ENCODE results near the gene KBTBD4.

The KBTBD4 gene

DNA sequence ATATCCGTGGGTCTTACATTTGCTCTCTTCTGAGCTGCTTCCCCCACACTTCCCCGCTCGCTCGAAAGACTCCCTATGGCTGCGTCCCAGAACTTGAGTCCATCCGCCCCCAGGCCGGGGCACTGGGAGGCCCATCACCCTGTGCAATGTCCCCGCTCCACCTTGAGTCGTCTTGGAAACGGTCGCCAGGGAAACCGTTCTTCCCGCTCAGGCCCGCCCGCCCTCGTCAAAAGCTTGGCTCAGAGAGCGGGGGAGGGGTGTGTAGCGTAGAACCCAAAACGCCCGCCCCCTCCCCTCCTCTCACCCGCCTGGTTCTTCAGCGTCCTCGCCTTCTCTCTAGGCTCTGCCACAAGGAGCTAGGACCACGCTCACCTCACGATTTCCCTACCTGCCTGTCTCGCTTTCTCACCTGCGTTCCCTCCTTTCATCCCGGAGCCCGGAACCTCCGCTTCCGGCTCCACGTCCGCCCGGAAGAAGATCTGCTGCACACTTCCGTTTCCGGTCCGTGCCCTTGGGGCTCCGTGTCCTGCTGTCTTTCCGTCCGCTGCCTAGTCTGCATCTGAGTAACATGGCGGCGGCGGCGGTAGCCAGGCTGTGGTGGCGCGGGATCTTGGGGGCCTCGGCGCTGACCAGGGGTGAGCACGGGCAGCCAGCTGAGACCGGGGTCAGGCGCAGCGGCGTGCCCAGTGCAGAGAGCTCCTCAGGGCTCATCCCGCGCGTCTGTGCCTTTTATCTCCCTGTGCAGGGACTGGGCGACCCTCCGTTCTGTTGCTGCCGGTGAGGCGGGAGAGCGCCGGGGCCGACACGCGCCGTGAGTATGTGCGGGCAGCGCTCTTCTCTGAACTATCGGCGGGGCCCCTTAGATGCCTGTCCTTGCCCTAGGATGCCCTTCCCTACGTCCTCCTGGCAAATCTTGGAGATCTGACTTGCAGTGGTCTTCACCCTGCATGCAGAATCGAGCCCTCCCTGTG, at the start of gene KBTBD4, which contains the start of gene NDUFS3:
Gene KBTBD4 (minus strand): TSS at position 447 of the 971 bp plus-strand sequence. CDS start 19 bp downstream, at position 428.
Gene NDUFS3 (plus strand): TSS at position 551 of the 971 bp plus-strand sequence. CDS start 18 bp downstream, at position 569.
- FAIRE-seq: no peak

DNA sequence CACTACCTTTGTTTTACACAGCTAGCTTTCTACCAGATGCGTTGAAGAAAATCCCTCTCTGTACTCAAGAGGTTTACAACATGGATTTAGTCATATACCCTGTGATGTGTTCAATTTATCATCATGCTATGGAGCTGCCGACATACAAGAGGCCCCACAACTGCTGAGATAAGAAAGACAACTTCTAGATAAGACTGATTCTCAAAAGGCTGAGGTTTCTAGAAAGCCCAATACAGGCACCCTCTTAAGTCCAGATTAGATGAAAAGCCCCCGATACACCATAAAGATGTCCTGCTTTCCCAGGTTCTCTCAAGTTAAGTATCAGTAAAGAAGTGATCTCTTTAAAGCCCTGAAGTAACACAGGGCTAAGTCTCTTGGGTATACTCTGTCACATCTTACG, 49.3 kb upstream of the KBTBD4 start:
- no peak for FAIRE-seq

DNA sequence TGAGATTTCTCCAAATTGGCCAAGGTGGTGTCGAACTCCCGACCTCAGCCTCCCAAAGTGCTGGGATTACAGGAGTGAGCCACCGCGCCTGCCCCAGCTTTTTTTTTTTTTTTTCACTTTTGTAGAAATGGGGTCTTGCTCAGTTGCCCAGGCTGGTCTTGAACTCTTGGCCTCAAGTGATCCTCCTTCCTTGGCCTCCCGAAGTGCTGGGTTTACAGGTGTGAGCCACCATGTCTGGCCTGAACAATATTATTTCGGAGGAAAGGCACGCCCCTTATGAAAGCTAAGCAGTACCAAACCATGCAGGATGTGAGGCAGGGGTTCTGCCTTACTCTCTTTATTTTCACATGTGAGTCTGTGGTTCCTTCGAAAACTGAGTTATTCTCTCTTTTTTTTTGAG, 47.5 kb upstream of the KBTBD4 start:
- no peak for FAIRE-seq

DNA sequence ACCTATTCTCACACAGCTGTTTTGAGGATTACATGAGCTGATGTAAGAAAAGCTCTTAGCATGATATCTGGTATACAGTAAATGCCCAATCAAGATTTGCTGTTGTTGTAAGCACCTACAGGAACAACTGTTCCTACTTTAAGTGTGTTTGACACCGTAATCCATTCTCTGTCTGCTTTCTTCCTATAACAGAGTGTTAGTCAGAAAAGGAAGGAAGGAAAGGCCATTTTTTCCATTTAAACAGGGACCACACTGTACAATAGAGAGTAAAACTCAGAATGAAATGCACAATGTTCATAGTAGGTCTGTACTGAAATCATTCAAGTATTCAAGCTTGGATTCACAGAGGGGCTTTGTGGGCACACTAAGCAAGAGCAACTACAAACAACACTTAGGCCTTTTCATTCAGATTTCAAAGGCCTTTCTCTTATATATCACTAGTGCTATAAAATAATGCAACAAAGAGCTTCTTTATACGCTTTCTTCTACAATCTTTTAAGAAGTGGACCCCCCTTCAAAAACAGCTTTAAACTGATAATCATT, 42.1 kb upstream of the KBTBD4 start:
- no peak for FAIRE-seq

DNA sequence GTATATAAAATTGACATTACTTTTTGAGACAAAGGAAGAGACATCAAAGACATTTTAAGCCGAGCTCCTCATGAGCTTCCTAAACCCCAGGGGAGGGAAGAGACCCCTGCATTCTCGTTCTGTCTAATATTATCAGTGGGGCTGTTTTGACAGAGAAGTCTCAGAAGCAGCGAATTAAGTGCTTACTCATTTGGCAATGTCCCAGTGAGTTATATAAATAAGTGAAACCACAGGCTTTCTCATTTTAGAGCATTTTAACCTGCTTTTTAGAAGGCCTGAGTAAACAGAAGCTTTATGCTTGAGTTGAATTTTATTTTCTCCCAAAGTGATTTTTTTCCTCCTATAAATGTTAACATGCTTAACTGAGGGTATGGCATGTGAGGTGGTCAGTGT, 38.6 kb upstream of the KBTBD4 start:
- FAIRE-seq: no peak

DNA sequence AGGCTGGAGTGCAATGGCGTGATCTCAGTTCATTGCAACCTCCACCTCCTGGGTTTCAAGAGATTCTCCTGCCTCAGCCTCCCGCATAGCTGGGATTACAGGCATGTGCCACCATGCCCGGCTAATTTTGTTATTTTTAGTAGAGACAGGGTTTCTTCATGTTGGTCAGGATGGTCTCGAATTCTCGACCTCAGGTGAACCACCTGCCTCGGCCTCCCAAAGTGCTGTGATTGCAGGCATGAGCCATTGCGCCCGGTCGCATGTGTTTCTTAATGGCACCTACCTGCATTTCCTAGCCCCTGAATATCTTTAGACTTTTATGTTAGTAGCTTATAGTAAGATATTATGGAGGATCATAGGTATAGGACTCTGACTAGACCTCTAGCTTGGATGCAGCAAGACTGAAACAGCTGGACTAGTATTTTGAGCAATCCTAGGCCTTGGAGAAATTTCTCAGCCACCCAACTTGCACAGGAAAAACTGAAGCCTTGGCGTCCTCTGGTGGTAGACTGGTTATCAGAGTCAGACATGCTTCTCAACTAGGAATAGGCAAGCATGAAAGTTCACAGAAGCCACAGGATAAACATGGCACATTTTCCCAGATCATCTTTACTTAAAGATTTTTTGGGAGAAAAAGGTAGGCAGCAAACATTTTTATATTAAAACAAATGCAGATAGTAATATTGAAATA, 38.1 kb upstream of the KBTBD4 start:
- peak; percentile 90 for FAIRE-seq

DNA sequence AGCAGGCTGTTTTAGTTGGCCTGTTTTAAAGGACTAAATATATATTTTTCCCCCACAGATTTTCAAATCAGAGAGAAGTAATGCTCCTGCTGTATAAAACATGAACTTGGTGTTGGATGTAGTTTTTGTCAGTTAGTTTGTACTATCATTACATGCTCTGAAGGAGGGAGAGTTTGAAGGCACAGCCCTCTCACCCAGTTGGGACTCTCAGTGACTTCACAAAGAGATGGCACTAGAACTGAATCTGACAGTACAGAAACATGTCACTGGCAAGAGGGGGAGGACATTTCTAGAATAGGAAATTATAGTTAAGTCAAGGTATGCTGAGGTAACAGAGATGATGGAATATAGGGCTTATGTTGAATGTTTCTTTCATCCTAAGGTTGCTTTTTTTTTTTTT, 36.5 kb upstream of the KBTBD4 start:
- FAIRE-seq: no peak

DNA sequence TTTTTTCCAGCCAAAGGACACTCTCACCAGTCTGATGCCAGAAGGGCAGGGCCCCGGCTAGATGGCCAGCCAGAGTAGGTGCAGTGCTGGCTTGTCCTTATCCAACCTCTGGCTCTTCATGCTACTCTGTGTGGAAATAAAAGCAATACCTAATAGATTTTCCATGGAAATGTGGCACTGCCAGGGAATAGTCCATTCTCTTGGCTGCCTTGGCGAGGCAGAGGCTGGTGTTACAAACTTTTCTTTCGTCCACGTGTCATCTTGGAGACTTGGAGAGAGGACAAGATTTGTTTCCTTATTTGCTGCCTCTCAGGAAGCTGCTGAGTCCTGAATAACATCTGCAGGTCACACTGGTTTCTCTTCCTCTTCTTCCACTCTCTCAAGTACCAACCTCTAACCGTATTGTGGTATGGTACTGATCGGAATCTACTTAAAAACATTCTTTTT, 32.6 kb upstream of the KBTBD4 start:
- FAIRE-seq: no peak

DNA sequence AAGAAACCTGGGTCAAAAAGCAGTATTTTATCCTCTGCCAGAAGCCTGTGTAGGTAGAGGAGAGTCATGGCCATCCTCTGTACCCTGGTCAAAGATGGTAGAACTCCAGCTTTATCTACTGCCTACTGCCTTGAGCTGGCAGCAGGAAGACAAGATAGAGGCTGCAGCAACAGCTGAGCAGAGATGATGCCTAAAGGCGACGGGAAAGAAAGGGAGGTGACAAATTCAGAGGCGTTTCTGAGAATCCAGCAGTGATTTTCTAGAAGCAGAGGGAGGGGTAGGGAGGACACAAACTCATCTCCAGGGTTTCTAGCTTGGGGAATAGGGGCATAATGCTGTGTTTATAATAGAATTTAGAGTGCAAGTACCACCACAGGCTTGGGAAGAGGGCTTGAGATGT, 30.9 kb upstream of the KBTBD4 start:
- no peak for FAIRE-seq

DNA sequence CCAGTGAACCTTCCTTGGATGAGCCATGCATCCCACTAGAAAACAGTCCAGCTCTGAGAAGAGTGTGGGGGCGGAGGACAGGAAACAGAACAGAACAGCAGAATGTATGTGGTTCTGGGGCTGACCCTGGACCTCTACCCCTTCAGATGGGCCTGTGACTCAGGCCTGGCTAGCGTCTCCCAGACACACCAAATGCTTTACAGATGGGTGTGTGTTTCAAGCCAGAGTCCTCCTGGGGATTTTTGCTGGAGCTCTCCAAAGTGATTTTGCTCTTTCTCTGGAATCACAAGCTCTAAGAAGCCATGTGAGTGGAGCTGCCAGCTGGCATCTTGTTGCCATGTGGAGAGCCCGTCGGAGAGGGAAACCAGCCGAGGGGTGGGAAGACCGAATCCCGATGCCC, 28.6 kb upstream of the KBTBD4 start:
- FAIRE-seq: no peak

DNA sequence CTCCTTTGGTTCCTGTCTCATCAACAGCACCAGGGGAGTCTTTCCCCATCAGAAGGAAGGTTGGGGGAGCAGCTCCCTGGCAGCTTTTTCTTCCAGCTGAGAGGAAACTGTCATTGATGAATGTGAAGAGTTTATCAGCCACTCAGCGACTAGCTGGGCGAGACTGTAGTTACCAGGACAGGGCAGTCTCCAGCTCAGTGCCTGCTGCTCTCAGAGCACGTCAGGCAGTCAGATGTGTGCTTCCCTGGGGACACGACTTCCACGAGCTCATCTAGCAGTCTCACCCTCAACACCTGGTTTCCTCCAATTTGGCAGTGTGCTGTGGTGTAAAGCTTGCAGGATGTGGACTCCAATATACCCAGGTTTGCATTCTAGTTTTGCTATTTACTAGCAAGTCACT, 28.0 kb upstream of the KBTBD4 start:
- no peak for FAIRE-seq

DNA sequence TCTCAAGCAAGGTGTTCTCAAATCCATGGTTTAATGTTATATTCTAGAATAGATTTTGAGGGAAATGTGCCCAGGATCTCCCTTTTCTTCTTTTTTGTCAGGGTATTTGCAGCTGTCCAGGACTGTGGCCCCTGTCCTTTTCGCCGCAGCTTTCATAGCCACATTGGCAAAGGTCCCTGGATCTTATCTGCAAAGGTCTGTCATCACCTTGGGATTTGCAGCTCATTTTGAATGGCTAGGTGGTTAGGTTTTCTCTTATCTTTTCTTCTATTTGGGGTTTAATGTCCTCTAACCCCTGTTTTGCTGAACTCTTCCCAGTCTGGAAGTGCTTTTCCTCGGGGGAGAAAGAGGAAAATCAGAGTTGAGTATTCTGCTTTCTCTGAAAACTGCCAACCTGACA, 27.2 kb upstream of the KBTBD4 start:
- no peak for FAIRE-seq

DNA sequence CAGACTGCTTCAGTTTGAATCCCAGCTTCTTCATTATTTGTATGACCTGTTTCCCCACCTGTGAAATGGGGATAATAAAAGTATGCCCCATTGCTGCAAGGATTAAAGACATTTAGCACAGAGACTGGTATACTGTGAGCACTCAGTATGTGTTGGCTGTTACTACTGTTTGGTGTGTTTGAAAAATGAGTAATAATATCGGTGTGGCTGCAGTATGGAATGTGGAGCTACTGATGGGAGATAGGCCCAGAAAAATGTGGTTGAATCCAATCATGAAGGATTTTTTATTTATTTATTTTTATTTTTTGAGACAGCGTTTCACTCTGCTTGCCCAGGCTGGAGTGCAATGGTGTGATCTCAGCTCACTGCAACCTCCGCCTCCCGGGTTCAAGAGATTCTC, 24.5 kb upstream of the KBTBD4 start:
- FAIRE-seq: no peak

DNA sequence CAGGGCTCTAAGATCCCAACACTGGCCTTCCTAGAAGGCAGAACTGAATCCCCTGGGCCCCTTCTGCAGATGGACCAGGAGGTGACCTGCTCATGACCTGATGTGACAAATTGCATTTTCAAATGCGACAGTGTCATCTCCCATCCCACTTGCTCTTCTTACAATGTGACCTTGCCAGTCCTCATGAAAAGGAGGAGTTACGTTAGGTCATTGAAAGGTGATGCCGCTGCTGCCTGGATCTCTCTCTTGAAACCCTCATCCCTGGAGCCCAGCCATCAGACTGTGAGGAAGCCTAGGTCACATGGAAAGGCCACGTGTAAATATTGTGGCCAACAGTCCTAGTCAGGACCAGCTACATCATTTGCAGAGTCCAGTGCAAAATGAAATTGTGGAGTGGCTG, 21.1 kb upstream of the KBTBD4 start:
- no peak for FAIRE-seq

DNA sequence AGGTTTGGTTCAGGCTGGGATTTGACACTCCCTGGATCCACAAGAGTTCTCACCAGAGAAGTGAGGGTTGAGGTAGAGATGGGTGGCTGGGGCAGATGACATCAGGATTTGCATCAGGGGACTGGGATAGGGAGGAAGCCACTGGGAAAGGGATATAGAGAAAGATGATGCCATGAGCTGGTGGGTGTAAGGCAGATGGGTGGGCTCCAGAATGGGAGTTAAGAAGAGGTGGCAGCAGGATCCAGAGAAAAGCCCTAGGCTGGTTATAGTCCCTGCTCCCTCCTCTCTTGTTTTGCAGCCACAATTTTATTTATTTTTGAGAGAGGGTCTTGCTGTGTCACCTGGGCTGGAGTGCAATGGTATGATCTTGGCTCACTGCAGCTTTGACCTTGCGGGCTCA, 17.2 kb upstream of the KBTBD4 start:
- no peak for FAIRE-seq

DNA sequence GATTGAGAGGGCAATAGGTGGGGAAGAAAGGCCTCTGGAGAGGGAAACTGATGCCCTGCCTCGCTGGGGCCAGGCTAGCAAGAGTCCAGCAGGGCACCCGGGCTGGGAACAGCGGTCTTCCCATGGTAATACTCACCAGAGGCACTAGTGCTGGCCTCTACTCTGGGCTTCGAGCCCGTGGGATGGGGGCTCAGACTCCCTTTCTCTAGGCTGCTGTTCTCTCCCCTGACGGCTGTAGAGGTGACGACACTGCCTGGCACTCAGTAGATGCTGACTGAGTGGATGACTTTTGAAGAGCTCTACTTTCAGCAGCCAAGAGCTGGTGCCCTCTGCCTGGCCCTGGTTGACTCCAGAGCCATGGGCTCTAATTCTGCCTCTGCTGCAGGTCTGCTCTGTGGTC, 16.3 kb upstream of the KBTBD4 start:
- FAIRE-seq: no peak

DNA sequence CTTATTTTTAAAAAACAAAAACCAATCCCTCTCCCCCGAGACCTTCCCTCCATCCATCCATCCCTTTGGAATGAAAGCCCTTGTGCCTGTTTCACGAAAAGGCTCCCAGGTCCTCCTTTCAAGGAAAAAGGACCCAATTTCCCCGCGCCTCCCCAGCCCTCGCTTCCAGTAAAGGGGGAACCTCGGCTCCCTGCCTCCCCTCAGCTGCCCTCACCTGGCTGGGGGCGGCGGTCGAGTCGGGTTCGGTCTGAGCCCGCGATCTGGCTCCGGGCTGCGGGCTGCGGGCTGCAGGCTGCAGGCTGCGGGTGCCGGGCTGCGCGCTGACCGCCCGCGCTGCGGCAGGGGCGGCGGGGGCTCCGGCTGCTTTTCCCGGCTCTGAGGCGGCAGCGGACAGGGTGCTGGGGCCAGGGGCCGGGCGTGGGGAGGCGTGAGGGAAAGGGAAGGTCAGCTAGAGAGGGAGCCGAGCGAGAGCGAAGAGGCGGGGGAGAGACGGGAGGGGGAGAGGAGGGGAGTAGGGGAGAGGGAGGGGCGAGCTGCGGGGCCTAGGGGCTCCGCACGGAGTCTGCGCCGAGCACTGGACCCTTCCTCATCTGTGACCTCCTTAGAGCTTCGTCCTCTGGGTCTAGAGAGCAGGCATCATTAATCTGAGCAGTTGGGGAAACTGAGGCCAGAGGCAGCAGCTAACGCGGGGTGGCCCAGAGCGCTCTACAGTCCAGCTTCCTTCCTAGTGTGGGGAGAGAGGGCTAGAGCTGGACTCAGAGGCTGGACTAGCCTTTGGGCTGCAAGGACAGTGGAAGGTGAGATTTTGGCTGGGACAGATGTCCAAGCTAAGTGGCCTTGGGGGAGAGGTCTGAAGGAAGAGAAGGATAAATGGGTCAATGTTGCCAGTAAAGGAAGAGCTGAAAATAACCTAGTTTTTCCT, 15.4 kb upstream of the KBTBD4 start, which contains the start of gene C1QTNF4:
Gene C1QTNF4 (minus strand): TSS at position 478 of the 922 bp plus-strand sequence. CDS start 3,601 bp downstream, outside the sequence.
- FAIRE-seq: no peak

DNA sequence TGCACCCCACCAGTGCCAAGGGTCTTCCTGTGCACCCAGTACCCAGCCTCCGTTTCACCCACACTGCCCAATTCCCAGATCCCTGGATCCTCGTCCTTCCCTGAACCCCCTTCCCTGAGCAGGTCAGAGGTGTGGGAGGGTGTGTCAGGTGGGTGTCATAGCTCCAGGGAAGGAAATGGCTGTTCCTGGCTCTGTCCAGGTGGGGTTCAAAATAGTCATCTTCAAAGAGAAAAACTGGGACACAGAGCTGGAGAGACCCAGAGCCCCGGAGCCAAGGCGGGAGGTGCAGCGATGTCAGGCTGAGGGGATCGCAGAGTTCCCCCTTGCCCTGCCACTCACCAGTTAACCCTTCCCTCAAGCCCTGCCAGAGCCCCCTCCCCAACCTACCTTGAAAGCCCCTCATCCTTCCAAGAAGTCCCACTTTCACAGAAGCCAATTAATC, 14.7 kb upstream of the KBTBD4 start:
- FAIRE-seq: no peak

DNA sequence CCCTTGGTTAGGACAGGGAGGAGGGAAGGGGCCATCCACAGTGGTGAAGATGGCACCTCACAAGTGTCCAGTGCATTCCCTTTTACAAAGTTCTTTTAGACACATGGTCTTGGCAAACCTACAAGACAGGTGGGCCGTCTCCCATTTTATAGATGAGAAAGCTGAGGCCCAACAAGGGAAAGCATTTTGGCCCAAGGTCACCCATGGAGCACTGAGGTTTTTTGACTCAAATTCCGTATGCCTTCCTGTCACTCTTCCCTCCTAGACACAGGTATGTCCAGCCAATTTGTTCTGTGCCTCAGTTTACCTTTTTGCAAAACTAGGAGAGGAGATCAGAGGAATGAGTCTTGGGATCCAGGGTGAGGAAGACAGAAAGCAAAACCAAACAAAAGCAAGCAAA, 14.2 kb upstream of the KBTBD4 start:
- FAIRE-seq: no peak

DNA sequence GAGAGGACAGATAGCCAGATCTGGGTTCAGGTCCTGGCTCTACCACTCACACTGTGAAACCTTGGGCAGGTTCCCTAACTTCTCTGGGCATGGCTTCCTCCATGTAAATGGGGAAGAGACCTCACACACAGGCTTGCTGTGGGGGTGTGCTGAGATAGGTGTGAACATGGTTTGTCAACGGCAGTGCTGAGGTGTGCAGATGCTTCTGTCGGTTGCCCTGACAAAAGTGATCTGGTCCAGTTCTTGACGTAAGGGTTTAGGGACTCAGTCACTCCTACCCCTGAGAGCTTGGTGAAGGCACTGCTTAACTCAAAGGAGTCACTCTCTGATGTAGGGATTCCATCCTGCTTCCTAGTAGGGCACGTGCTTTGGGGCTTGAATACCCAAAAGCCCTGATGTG, 13.5 kb upstream of the KBTBD4 start:
- FAIRE-seq: no peak

DNA sequence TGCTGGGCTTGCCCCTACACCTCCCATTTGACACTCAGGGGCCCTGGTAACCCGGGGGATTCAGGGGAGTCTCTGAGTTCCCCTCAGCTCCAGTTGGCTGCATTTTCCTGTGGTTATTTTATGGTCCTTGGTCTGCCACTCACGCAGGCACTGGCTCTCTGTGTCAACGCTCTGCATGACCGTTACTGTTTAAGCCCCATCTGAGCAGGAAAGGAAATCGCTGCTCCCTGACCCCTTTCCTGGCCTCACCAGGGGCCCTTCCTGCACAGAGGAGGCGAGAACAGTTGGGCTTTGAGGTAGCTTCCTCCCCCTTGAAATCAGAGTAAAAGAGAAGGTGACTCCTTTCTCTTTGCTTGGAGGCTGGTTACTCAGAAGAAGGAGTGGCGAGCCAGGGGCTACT, 13.0 kb upstream of the KBTBD4 start:
- FAIRE-seq: no peak
